GM18868 (cell line): ENCODE results near the gene ECM1.

Experiments
- ATAC-seq: cut with Tn5 transposase; IDR thresholded peaks from one replicate; pipeline ENCODE4 v1.9.1; 2021; ENCODE audit warnings: mild to moderate bottlenecking, moderate library complexity; ENCODE audit not compliant: unreplicated experiment

ECM1 gene

DNA sequence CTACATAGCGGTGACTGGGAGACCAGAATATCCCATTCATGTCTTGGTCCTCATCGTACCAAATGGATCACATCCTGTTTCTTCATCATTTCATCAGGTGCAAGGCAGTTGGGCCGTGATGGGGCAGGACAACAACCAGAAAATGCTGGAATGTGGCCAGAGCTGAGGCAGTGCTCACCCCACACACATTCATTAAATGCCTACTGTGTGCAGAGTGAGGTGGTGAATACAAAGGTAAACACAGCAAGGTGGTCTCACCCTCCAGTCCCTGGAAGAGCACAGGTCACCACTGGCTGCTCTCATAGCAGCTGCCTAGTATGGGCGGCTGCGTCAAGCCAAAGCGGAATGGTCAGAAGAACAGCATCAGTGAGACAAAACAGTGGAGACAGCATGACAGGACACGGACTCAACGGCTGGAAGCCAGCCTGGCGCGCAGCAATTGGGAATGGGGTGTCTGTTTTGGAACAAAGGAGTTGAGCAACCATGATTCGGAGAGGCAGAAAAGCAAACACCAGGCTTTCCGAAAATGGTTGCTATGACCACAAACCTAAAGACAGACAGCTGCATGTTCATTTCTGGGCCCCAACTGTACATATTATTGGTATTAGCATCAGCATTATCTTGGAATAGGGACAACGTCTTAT is 35.7 kb downstream of the ECM1 start:
- ATAC-seq = no peak

DNA sequence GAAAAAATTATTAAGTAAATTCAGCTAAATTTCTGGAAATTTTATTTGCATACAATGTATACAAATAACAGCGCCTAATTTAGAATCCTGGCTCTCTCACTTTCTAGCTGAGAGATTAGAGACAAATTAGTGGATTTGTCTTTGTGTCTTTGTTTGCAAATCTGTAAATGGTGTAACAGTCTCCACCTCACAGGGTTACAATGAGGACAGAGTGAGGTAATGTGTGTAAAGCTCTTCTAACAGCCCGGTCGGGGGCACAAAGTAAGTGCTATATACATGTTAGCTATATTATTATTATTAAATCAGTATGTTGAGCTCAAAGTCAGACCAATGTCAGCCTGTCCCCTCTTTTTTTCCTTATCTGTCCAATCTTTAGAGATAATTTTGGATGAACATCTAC is 36.3 kb downstream of the ECM1 start:
- no peak for ATAC-seq

DNA sequence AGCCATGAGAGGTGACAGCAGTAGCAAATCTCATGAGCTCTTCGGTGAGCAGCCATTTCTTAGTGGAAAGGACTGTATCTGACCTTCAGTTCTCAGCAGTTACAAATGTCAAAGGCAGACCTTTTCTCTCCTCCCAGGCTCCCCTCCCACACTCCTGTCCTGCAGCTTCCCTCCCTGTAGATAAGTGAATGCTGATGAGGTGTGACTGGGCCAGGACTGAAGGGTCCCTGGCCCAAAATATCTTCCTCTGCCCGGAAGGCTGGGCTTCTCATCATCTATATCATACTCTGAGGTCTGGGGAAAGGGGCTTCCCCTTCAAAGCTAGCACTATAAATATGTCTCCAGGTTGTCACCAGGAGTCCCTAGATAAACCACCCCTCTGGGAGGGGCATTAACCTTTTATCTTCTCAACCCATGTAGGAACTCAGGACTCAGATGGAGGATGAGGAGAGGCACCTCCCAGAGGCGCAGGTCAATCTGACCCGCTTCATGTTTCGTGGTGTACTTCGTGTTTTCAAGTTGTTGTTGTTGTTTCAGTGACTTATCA is 37.6 kb downstream of the ECM1 start:
- no peak for ATAC-seq

GRCh38 chr1:150546294-150546937 is 38.5 kb downstream of the ECM1 start:
- ATAC-seq = no peak

- ATAC-seq = no peak
Measured at GRCh38 chr1:150548324-150548631, 40.4 kb downstream of the ECM1 start.

DNA sequence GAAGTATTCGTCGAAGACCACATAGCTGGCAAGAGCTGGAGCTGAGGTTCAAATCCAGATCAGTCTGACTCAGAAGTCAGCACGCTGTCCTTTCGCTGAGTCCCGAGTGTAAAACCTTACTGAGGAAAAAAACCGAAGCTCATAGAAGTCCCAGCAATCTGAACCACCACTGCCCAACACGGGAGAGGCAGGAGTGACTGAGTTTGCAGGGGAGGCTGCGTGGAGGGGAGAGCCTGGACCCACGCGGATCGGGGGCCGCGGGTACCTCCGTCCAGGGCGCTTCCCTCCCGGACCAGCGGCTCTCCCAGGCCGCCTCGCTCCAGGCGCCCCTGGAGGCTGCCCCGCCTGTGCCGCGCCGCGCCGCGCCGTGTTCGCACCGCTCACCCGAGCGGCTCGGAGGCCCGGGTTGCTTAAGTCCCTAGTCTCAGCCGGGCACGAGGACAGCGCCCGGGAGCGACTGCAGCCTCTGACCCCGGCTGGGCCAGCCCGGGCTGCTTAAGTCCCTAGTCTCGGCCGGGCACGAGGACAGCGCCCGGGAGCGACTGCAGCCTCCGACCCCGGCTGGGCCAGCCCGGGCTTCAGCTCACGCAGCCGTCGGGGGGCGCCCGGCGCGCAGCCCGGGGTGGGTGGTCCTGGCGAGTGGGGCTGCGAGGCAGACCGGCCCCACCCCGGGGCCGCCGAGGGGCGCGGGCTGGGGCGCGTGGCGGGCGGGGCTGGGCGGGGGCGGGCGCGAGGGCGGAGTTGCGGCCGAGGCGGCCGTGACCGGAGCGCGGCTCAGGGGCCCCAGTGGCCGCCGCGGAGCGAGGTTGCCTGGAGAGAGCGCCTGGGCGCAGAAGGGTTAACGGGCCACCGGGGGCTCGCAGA is 41.0 kb downstream of the ECM1 start, which contains the start of gene ADAMTSL4:
TSS of gene ADAMTSL4 (plus strand) at position 777 of the 864 bp plus-strand sequence. CDS start 2,881 bp downstream, outside the sequence.
- peak; percentile 45 for ATAC-seq

GRCh38 chr1:150549496-150550221 is 41.8 kb downstream of the ECM1 start:
- no peak for ATAC-seq

- no peak for ATAC-seq
Measured at GRCh38 chr1:150550222-150551050, 42.5 kb downstream of the ECM1 start.

GRCh38 chr1:150551051-150551783 is 43.3 kb downstream of the ECM1 start:
- ATAC-seq = no peak

GRCh38 chr1:150551784-150552127 is 43.8 kb downstream of the ECM1 start:
- ATAC-seq = no peak

DNA sequence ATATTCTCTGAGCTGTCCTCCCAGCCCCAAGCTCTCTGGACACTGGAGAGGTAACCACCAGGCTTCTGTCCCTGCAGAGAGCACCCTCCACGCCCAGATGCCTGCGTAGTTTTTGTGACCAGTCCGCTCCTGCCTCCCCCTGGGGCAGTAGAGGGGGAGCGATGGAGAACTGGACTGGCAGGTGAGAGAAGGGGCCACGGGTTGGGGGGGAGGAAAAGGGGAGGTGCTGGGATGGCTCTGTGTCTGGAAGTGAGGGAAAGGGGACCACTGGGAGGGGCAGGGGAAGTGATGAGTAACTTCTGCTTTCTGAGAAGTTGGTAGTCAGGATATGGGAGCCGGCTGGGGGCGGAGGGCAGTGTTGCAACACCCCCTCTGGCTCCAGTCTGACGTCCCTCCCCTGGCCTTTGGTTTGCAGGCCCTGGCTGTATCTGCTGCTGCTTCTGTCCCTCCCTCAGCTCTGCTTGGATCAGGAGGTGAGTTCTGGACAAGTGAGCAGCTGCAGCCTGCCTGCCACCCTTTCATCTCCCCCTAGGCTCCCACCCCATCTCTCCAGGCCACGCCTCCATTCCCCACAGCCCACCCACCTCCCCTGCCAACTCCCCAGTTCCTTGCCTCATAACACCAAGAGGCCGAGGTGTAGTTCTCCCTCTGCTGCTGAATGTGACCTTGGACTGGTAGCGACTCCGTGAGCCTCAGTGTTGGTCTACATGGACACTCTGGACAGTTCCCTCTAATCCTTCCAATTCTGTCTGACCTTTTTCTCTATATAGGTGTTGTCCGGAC is 44.4 kb downstream of the ECM1 start:
- ATAC-seq = no peak

GRCh38 chr1:150552911-150553289 is 45.0 kb downstream of the ECM1 start:
- no peak for ATAC-seq

DNA sequence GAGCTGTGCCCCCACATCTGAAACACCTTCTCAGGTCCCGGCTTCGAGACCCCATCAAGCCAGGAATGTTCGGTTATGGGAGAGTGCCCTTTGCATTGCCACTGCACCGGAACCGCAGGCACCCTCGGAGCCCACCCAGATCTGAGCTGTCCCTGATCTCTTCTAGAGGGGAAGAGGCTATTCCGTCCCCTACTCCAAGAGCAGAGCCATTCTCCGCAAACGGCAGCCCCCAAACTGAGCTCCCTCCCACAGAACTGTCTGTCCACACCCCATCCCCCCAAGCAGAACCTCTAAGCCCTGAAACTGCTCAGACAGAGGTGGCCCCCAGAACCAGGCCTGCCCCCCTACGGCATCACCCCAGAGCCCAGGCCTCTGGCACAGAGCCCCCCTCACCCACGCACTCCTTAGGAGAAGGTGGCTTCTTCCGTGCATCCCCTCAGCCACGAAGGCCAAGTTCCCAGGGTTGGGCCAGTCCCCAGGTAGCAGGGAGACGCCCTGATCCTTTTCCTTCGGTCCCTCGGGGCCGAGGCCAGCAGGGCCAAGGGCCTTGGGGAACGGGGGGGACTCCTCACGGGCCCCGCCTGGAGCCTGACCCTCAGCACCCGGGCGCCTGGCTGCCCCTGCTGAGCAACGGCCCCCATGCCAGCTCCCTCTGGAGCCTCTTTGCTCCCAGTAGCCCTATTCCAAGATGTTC is 45.6 kb downstream of the ECM1 start:
- ATAC-seq = no peak

DNA sequence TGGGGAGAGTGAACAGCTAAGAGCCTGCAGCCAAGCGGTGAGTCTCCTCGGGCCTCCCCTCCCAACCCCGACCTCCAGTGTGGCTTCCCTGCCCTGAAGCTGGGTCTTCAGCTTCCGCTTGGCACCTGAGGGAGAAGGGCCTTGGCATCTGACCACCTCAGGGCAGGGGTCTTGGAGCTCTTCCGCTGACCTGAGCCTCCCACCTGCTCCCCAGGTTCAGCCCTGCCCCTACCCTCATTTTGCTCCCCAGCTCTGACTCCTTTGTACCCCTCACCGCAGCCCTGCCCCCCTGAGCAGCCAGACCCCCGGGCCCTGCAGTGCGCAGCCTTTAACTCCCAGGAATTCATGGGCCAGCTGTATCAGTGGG is 46.2 kb downstream of the ECM1 start:
- ATAC-seq = no peak

DNA sequence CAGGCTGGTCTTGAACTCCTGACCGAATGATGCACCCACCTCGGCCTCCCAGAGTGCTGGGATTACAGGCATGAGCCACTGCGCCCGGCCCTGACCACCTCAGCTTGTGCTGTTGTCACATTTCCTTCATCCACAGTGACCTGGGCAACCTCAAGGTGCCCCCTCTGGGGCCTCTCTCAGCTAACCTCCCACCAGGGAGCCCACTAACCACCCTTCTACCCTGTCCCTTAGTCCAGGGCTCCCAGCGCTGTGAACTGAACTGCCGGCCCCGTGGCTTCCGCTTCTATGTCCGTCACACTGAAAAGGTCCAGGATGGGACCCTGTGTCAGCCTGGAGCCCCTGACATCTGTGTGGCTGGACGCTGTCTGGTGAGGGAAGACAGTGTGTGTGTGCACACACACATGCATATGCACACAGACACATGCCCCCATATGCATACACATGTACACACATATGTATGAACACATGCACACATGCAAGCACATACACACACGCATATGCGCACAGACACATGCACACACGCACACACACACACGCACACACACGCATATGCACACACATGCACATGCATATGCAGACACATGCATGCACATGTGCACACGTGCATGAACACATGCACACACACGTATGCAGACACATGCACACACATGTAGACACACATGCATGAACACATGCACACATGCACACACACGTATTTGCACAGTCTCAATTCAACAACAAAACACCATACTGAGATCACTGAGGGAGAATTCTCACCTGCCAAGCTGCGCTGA is 47.5 kb downstream of the ECM1 start:
- no peak for ATAC-seq

GRCh38 chr1:150555971-150556865 is 48.3 kb downstream of the ECM1 start:
- ATAC-seq = no peak
